HL-60 (cell line): ENCODE results near the gene NABP2.
"Not testable (repeated sequence)": the region's sequence is repeated elsewhere in the genome, so short reads cannot be mapped to it uniquely, and the experiment has no call there.

Experiments used
- DNase-seq, 2 experiments: peaks; one replicate each; pipeline ENCODE4 v3.0.0-alpha.2; 2010 to 2020; ENCODE audit warnings: low read depth in 1 of 2, low spot score in 1 of 2
- H3K27ac ChIP-seq: fragments of 250-450 bp; sonication (Bioruptor Pico); replicated peaks from 2 replicates; pipeline ENCODE4 v1.5.1; 2020; ENCODE audit warnings: mild to moderate bottlenecking, moderate library complexity
- H3K27me3 ChIP-seq: fragments of 250-450 bp; sonication (Bioruptor Pico); 2 replicates; pipeline ENCODE4 v1.5.1; 2021; ENCODE audit warnings: mild to moderate bottlenecking, moderate library complexity; ENCODE audit not compliant: insufficient read depth, poor library complexity, severe bottlenecking
- H3K4me3 ChIP-seq: replicated peaks from 2 replicates; pipeline ENCODE4 v1.5.1; 2011; ENCODE audit warnings: mild to moderate bottlenecking, control low read depth, low read length; ENCODE audit not compliant: insufficient read depth
- CTCF ChIP-seq: IDR thresholded peaks from one replicate; pipeline ENCODE4 v1.5.1; 2011; ENCODE audit warnings: low read length, control low read depth, inconsistent platforms; ENCODE audit not compliant: insufficient read depth
- GABPA ChIP-seq: IDR thresholded peaks from 2 replicates; pipeline ENCODE4 v1.6.1; 2012; ENCODE audit warnings: low read depth
- POLR2AphosphoS5 ChIP-seq: IDR thresholded peaks from 2 replicates; pipeline ENCODE4 v1.6.1; 2012; ENCODE audit warnings: low read depth
- REST ChIP-seq: IDR thresholded peaks from 2 replicates; pipeline ENCODE4 v1.6.1; 2012; ENCODE audit warnings: low read depth; ENCODE audit not compliant: insufficient replicate concordance
- SPI1 ChIP-seq: IDR thresholded peaks from 2 replicates; pipeline ENCODE4 v1.6.1; 2012; ENCODE audit warnings: low read depth, mild to moderate bottlenecking, borderline replicate concordance

Gene NABP2

DNA sequence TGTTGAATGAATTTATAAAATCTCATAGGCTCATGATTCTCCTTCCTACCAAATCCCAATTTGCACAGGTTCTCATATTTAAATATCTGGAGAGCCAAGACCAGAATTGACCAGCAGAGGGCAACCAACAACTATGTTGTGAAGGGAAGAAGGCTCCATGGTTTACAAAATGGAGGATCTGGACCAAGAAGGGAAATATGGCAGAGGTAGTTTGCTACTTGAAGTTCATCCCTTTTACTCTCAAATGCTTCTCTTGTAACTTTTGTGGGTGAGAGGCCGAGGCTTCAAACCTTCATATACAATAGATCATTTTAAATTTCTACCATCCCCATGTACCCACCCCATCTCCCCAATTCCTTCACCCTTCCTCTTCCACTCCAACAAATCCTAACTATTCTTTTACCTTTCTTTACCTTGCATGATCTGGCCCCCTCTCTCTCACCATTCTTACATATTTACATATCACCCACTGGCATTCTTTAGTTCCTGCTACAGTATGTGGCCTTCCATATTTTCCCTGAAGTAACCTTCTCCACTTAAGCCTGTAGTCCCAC is 31.0 kb upstream of the NABP2 start:
- TF ChIP-seq GABPA (no peak), REST (no peak), CTCF (peak; percentile 75), POLR2AphosphoS5 (no peak), SPI1 (no peak)
- Histone ChIP-seq H3K27me3 (no peaks in the 10 kb centered on the region), H3K4me3 (no peak overlapping the region), H3K27ac (no peak overlapping the region)
- peak in 1 of 2 experiments; percentile 90 for DNase-seq

GRCh38 chr12:56196818-56197550 is 27.2 kb upstream of the NABP2 start:
- H3K27me3 ChIP-seq, H3K4me3 ChIP-seq, H3K27ac ChIP-seq, DNase-seq: not testable (repeated sequence)

DNA sequence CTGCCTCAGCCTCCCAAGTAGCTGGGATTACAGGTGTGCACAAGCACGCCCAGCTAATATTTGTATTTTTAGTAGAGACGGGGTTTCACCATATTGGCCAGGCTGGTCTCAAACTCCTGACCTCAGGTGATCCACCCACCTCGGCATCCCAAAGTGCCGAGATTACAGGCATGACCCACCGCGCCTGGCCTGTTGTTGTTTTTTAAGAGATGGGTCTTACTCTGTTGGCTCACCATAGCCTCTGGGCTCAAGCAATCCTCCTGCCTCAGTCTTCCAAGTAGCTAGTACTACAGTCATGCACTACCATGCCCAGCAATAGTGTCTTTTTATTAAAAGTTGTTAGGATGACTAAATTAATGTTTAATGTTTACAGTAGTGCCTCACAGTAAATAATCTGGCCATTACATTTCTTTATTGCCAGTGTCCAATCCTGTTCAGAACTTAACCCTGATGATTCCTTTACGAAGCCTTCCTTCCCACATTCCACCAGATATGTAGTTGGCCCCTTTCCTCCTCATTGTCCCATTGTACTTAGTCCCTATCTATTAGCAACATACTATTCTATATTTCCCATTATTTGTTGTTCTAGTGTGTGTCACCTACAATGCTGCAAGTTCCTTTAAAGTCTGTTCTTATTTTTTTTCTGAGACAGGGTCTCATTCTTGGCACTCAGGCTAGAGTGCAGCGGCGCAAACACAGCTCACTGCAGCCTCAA is 26.1 kb upstream of the NABP2 start:
- DNase-seq: no peak
- H3K27me3 ChIP-seq: no peaks in the 10 kb centered on the region
- TF ChIP-seq GABPA (no peak), CTCF (no peak), POLR2AphosphoS5 (no peak)
- H3K27ac ChIP-seq: no peak overlapping the region
- H3K4me3 ChIP-seq: no peak overlapping the region

GRCh38 chr12:56198836-56199235 is 25.3 kb upstream of the NABP2 start:
- TF ChIP-seq GABPA: no peak
- TF ChIP-seq REST: no peak
- no peak for TF ChIP-seq POLR2AphosphoS5
- TF ChIP-seq CTCF: no peak
- no peak for TF ChIP-seq SPI1
- Histone ChIP-seq H3K27ac (no peak overlapping the region), H3K27me3 (no peaks in the 10 kb centered on the region), H3K4me3 (no peak overlapping the region)
- DNase-seq: no peak
